AG04449 (cell line): Measurements from ENCODE around the gene DCDC2.
"Not testable (repeated sequence)": the region's sequence is repeated elsewhere in the genome, so short reads cannot be mapped to it uniquely, and the experiment has no call there.

Experiments used
- CTCF ChIA-PET: fragments of 350-600 bp; formaldehyde crosslinking; extraction: SDS; loops from one replicate; lab custom pipeline; 2021; ENCODE audit warnings: antibody characterized with exemption; lab: Yijun Ruan, JAX
- POLR2A ChIA-PET: fragments of 400-600, 350-600 bp; formaldehyde crosslinking; extraction: SDS; loops from one replicate; lab custom pipeline; 2020; ENCODE audit warnings: antibody characterized with exemption, inconsistent platforms; lab: Yijun Ruan, JAX
- DNase-seq: peaks from one replicate; pipeline ENCODE4 v3.0.0-alpha.2; 2010; ENCODE audit warnings: low read depth, low spot score
- H3K4me3 ChIP-seq: 2 replicates; pipeline ENCODE4 v1.5.1; 2011; ENCODE audit warnings: low read depth, mild to moderate bottlenecking, control low read depth, low read length
- TF ChIP-seq, protein P1 (sequence below): IDR thresholded peaks from one replicate; pipeline ENCODE4 v1.5.1; 2011; ENCODE audit warnings: mild to moderate bottlenecking, moderate library complexity, low read length, control low read depth, inconsistent platforms; ENCODE audit not compliant: insufficient read depth; ENCODE audit errors: missing control alignments

The DCDC2 gene

DNA sequence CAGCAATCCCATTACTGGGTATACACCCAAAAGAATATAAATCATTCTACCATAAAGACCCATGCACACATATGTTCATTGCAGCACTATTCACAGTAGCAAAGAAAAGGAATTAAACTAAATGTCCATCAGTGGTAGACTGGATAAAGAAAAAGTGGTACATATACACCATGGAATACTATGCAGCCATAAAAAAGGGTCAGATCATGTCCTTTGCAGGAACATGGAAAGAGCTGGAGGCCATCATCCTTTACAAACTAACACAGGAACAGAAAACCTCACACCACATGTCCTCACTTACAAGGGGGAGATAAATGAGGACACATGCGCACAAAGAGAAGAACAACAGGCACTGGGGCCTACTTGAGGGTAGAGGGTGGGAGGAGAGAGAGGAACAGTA, 60.9 kb downstream of the DCDC2 start:
- DNase-seq = no peak
- TF ChIP-seq, protein P1, sequence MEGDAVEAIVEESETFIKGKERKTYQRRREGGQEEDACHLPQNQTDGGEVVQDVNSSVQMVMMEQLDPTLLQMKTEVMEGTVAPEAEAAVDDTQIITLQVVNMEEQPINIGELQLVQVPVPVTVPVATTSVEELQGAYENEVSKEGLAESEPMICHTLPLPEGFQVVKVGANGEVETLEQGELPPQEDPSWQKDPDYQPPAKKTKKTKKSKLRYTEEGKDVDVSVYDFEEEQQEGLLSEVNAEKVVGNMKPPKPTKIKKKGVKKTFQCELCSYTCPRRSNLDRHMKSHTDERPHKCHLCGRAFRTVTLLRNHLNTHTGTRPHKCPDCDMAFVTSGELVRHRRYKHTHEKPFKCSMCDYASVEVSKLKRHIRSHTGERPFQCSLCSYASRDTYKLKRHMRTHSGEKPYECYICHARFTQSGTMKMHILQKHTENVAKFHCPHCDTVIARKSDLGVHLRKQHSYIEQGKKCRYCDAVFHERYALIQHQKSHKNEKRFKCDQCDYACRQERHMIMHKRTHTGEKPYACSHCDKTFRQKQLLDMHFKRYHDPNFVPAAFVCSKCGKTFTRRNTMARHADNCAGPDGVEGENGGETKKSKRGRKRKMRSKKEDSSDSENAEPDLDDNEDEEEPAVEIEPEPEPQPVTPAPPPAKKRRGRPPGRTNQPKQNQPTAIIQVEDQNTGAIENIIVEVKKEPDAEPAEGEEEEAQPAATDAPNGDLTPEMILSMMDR = no peak
- CTCF ChIA-PET = interaction anchor here (0.8 kb wide), 1 partner anchor 14 kb away, joined by 3 read pairs; no protein-coding TSS in a partner anchor

DNA sequence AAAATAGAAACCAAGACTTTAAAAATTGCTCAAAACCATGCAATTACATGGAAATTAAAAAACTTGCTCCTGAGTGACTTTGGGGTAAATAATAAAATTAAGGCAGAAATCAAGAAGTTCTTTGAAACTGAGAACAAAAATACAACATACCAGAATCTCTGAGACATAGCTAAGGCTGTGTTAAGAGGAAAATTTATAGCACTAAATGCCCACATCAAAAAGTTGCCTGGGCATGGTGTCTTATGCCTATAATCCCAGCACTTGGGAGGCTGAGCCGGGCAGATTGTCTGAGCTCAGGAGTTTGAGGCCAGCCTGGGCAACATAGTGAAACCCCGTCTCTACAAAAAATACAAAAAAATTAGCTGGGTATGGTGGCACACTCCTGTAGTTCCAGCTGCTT, 64.0 kb downstream of the DCDC2 start:
- CTCF ChIA-PET, DNase-seq, H3K4me3 ChIP-seq, POLR2A ChIA-PET: not testable (repeated sequence)

More for the DNA sequence above, 60.9 kb downstream of the DCDC2 start:
- POLR2A ChIA-PET = no interaction called here
- H3K4me3 ChIP-seq = no peak overlapping the region

DNA sequence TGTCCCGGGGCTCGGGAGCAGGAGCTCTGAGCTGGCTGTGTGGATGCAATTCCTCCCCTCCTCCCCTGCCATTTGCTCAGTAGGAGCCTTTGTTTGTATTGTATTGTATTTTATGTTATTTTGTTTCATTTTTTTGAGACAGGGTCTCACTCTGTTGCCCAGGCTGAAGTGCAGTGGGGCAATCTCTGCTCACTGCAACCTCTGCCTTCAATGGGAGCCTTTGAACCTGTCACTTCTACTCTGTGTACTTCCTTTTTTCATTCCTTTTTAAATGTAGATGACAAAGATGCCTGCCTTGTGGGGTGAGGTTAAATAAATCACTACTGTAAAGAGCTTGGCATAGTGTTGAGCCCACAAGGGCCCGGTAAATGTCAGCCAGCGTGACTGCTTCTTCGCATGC, 70.6 kb downstream of the DCDC2 start:
- no peak for DNase-seq
- ChIA-PET CTCF (interaction anchor here (1.5 kb wide), 1 partner anchor 102 kb away, joined by 4 read pairs; no protein-coding TSS in a partner anchor), POLR2A (no interaction called here)
- TF ChIP-seq, protein P1 = no peak
- no peak overlapping the region for H3K4me3 ChIP-seq

DNA sequence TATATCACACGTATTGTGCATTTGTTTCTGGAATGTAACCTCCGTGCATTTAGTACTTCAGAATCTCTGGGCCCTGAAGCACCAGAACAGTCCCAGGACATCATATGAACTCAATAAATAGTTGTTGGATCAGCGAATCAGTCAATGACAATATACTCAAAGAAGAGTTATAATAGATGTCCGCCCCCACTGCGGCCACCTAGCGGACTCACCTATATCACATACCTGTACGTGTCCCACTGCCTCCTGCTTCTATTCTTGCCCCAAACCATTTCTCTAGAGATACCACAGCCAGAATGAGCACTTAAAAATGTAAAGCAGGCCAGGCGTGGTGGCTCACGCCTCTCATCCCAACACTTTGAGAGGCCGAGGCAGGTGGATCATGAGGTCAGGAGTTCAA, 73.9 kb downstream of the DCDC2 start:
- ChIA-PET CTCF (interaction anchor here (1.6 kb wide), 1 partner anchor 105 kb away, joined by 16 read pairs; no protein-coding TSS in a partner anchor), POLR2A (no interaction called here)
- TF ChIP-seq, protein P1 = no peak
- no peak overlapping the region for H3K4me3 ChIP-seq
- no peak for DNase-seq

DNA sequence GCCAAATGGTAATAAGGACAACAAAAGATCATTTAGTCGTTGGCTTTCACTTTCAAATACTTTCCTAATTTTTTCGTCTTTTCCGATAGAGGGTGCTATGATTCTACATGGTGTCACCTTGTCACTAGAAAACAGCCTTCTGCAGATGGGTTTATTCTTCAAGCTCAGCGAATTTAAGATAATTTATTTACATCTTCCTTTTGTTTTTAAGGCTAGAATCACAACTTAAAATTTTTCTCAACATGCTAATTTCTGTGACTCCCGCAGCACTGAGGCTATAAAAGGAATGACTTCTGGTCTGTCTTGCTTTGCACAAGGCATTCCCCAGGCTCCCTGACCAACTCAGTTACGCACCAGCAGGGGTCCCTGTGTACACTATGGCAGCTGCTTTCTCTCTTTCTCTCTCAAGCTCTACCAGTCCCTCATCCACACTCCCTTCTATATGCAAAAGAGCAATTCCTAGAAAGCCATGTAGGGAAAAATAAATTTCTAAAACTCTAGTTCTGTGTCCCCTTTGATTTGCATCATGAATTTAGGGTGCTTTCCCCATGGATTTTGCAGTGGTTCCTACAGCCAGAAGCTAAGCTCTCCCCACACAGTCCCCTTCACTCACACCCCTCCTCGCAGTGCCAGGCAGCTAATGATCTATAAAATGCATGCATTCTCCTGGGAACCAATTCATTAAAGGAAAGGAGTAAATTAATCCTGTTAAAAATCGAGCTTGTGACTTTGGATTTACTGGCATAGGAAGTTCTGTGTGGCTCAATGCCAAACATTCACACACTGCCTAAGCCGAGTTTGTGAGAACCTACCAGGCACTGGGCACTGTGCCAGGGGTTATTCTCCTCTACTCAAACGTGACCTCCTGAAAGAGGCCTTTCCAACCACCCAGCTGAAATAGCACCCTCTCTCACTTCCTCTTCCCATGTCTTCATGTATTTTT, 74.5 kb downstream of the DCDC2 start:
- TF ChIP-seq, protein P1 = peak; percentile 34
- CTCF ChIA-PET = interaction anchor here (0.9 to 1.6 kb wide), 5 partner anchors 13 to 105 kb away, joined by 3 to 16 read pairs (median 3); no protein-coding TSS in a partner anchor
- POLR2A ChIA-PET = no interaction called here
- no peak overlapping the region for H3K4me3 ChIP-seq
- DNase-seq = no peak

DNA sequence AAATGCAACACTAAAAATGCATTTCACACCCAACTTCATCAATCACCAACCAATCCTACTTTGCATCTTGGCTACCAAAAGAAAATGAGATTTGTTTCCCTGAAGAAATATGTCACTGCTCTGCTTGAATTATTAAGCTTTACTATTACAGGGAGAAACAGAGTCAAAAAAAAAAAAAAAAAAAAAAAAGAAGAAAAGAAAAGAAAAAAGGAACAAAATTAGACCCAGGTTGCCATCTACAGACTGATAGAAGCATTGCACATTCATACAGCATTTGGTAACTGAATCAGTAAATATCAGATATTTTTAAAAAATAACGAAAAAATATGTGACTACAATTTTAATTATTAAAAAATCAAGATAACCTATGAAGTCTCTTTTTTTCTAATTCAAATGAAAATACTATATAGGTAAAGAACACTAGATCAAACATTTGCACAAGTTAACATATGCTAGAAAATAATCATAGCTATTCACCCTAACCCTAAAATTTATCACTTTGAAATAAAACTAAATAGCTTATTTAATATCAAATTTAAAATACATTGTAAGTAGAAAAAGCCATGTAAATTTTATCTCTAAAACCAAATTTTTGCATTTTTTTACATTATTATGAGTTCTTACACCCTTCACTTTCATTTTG, 83.3 kb downstream of the DCDC2 start:
- H3K4me3 ChIP-seq = no peak overlapping the region
- POLR2A ChIA-PET = no interaction called here
- no peak for DNase-seq
- CTCF ChIA-PET = interaction anchor here (0.6 to 2.1 kb wide), 4 partner anchors 17 to 742 kb away, joined by 3 to 5 read pairs (median 3); no protein-coding TSS in a partner anchor
- TF ChIP-seq, protein P1 = peak; percentile 26
